Kidney capillary endothelial cell (primary cell): Measurements from ENCODE around the gene SNF8.

Experiments
- DNase-seq: peaks from one replicate; pipeline ENCODE4 v3.0.0-alpha.2; 2018; ENCODE audit warnings: low spot score

SNF8 gene

GRCh38 chr17:48929812-48930165, 14.9 kb downstream of the SNF8 start:
- no peak for DNase-seq

- no peak for DNase-seq
Observed at GRCh38 chr17:48928876-48929811, 15.5 kb downstream of the SNF8 start.

GRCh38 chr17:48927978-48928745, 16.5 kb downstream of the SNF8 start:
- DNase-seq: no peak

DNA sequence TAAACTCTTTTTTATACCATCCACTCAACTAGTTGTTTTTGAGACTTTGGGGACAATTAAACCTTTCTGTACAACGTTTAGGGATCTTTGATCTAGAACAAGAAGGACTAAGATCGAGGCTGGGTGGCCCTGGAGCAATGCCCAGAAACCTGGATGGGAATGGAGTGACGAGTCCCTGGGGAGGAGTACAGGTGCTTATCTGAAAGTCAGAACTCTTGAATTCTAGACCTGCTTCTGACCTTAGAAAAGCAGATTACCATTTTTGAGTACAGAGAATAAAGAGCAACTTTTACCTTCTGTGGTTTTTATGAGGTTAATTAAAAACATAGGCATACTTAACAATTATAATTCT, 18.7 kb downstream of the SNF8 start:
- no peak for DNase-seq

- DNase-seq: no peak
Observed at GRCh38 chr17:48925251-48925990, 19.2 kb downstream of the SNF8 start.

GRCh38 chr17:48915459-48916282, 29.0 kb downstream of the SNF8 start:
- DNase-seq: no peak

DNA sequence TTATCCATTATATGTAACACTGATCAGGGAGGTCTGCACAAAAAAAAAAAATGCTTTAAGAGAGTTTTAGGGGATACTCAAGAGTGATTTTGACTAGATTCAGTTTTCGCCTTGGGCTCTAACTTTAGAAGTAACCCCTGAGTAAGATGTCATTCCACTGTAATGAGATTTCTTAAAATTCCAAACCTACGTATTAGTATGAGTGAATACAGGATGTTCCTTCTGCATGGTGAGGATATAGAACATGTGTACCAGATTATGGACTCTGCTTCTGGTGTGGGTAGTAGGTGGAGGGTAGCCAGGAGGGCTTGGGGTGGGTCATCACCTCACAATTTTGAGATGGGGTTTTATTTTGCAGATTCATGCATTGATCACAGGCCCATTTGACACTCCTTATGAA, 32.2 kb downstream of the SNF8 start:
- DNase-seq: no peak

DNA sequence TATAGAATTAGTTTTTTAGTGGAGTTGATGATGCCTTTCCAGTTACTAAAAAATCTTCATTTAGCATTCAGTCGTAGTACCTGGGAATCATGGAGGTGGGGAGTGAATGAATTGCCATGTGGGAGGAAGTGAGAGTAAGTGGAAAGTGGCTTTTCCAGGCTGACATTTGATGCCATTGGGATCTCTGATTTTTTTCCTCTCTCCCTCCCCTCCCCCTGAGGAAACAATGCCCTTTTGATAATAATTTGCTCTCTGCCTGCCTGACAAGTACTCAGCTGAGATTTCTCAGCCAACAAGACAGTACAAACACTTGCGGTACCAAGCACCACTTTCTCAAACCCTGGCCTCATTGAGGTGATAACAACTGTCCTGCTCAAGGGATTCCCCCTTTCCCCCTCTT, 34.3 kb downstream of the SNF8 start:
- DNase-seq: no peak

DNA sequence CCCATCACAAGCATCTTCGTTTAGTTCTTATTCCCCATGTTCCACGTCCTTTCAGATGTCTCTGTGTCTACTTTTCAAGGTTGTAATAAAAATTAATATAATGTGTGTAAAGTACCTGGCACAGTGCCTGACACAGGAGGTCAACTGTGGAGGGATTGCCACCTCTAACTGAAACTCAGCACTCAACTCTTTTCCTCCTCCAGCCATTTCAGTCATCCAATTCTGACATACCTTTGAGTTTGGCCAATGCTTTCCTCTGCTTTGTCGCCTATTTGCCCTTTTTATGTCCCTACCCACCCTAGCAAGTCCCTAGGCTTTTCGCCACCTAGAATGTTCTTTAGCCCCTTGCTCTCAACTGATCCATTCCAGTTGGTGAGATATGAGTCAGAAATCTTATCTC, 34.9 kb downstream of the SNF8 start:
- no peak for DNase-seq

DNA sequence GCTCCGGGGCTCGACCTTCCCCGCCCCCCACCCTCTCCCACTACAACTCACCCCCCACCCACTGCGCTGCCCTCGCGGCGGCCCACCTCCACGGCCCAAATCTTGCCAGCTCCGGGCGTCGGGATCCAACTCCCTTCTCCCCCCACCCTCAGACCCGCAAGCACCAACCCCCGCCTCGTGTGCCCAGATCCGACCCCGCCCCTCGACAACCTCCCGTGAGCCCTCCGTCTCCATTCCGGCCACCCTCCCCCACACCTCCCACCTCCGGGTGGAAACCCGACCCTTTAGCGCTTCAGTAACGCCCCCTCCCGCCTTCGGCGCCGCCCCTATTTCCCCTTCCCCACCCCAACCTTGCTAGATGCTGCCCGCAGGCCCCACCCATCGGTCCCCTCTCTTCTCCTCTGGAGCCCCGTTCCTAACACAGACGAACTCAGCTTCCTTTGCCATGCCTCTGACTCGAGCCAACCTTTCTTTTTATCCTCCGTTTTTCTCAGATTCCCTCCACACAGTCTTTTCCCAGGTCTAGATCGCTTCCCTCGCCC, 35.7 kb downstream of the SNF8 start:
- peak; percentile 64 for DNase-seq

DNA sequence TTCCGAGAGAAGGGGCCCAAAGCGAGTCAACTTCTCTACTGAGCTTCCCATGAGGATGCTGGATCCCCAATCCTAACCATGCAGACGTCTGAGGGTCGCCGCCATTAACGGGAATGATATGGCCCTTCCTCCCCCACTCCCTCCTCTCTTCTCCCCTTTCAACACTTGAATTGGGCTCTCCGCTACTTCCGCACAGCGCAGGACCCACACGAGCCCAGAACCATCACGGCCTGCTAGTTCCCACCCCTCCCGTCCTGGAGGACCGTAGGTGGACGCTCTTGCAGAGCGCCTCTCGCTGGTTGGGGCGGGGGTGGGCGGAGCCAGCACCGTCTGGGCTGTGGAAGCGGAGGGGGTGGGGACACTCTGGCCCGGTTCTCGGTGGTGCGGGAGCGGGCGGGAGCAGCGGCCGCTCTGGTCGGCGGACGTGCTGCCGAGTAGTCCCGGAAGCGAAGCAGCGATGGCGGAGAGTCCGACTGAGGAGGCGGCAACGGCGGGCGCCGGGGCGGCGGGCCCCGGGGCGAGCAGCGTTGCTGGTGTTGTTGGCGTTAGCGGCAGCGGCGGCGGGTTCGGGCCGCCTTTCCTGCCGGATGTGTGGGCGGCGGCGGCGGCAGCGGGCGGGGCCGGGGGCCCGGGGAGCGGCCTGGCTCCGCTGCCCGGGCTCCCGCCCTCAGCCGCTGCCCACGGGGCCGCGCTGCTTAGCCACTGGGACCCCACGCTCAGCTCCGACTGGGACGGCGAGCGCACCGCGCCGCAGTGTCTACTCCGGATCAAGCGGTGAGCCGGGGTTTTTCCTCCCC, 36.4 kb downstream of the SNF8 start, which contains the start of gene UBE2Z:
Gene UBE2Z (plus strand): TSS at position 361 of the 797 bp plus-strand sequence. CDS start 97 bp downstream, at position 458.
- DNase-seq: peak; percentile 79

DNA sequence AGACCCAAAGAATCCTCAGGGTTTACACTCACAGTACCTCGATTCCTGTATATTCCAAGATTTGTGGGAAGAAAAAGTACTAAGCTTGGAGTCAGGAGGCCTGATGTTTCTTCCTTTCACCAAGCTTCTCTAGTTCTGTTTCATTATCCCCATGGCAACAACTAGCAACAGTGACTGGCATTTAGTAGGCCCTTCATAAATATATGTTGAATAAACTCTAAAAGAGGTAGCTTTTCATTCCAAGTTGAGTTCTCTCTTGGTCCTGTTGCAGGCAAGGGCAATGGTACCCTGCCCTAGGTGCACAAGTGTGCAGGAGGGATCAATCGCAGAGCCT, 37.0 kb downstream of the SNF8 start:
- DNase-seq: no peak

- DNase-seq: no peak
Observed at GRCh38 chr17:48905987-48906515, 38.6 kb downstream of the SNF8 start.

GRCh38 chr17:48904428-48904827, 40.2 kb downstream of the SNF8 start:
- DNase-seq: no peak

- no peak for DNase-seq
Observed at GRCh38 chr17:48903401-48903800, 41.2 kb downstream of the SNF8 start.

GRCh38 chr17:48901241-48901640, 43.4 kb downstream of the SNF8 start:
- no peak for DNase-seq

DNA sequence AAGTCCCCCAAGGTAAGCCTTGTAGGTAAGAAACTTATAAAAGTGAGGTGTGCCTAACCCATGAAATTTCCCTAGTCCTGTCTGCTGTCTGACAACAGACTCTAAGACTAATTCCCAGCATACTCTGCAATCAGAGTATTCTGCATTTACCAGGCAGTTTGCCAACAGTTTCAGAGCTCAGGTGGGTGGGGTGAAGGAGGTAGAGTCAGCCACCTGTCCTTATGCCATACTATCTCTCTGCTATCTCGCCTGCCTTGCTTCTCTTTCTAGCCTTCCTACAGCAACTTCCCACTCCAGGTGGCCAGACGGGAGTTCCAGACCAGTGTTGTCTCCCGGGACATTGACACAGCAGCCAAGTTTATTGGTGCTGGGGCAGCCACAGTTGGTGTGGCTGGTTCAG, 49.8 kb downstream of the SNF8 start:
- no peak for DNase-seq

- DNase-seq: no peak
Observed at GRCh38 chr17:48893646-48894508, 50.8 kb downstream of the SNF8 start.

DNA sequence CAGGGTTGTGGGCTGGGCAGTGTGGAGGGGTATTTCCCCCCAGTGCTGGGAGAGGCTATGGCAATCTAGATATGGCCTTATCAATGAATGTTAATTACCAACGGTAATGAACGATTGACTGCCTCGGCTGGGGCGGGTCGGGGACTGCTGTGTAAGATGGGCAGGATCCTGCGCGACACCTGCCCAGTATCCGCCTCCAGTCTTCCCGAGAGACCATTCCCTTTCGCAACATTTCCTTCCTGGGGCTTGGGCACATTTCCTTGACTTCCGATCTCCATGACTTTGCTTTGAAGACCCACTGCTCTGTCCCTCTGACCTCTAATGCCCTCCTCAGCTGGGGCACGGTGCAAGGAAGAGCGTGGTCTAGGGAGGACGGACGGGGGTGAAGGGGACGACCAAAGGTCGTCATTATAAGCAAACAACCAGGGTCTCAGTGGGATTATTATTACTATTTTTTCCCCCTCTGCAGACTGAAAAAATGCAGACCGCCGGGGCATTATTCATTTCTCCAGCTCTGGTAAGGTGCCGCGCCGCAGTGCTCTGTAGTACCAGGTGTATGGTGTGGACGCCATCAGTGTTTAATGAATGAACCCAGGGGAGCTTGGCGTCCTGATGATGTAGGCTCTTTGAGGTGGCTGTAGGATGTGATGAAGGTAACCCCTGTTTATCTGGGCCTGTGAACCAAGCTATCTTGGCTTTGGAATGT, 51.5 kb downstream of the SNF8 start:
- DNase-seq: no peak
